ENCODE data around the gene MYT1. TPM values are rescaled to one million over a fixed set of nuclear protein-coding genes. Genes with fewer than 3 reads are reported as not detected.

The MYT1 gene
- total and polyA plus RNA-seq, 2 donors (not counting 1 experiment from before 2014, with no cell fraction given): not detected

DNA sequence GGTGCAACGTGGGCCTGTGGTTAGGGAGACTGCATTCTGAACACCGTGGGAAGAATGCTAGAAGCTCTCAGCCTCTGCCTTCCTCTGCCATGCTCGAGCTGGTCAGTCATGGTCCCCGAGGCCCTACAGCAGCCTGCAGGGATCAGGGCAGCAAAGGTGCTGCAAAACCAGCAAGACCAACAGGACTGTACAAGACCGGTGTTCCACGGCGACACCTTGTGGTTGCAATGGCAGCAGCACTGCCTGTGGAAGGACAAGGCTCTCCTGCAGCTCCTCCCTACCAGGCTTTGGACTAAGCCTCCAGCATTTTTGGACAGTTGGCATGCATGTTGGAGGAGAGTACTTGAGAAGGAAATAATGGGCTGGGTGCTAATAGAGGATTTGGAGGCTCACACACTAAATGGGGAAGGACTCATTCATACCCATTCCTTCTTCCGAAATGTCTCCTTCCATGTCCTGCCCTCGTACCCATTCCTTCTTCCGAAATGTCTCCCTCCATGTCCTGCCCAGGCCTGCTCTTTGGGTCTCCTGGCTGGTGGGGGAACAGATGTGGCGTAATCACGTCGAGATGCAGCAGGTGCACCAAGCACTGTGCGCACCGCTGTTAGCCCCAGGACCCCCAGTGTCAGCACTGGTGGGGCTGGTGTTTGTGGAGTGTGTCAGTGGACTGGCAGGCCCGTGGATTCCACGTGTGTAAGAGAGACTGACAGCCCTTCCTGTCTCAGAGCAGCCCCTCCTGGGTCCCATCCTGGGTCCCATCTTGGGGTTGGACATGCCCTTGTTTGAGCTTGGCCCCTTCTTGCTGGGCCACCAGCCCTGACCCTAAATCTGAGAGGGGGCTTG is 18.6 kb upstream of the MYT1 start:
- H3K4me2 ChIP-seq (ENCODE audit: extremely low read depth, insufficient read depth, low read length): no peak overlapping the region
- H4K20me1 ChIP-seq (ENCODE audit: control insufficient read depth, extremely low read depth, insufficient read depth, low read length): no peaks in the 10 kb centered on the region
- TF ChIP-seq, protein P1, sequence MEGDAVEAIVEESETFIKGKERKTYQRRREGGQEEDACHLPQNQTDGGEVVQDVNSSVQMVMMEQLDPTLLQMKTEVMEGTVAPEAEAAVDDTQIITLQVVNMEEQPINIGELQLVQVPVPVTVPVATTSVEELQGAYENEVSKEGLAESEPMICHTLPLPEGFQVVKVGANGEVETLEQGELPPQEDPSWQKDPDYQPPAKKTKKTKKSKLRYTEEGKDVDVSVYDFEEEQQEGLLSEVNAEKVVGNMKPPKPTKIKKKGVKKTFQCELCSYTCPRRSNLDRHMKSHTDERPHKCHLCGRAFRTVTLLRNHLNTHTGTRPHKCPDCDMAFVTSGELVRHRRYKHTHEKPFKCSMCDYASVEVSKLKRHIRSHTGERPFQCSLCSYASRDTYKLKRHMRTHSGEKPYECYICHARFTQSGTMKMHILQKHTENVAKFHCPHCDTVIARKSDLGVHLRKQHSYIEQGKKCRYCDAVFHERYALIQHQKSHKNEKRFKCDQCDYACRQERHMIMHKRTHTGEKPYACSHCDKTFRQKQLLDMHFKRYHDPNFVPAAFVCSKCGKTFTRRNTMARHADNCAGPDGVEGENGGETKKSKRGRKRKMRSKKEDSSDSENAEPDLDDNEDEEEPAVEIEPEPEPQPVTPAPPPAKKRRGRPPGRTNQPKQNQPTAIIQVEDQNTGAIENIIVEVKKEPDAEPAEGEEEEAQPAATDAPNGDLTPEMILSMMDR (conservative IDR thresholded peaks at IDR 0.05 in 1 of 2, IDR thresholded peaks at IDR 0.05 in 1 of 2; ENCODE audit: low read depth in 1 of 2, low read length in 2 of 2): no peak
- TF ChIP-seq EZH2 (IDR thresholded peaks at IDR 0.05; ENCODE audit: low read length, missing control alignments): no peak
- H3K9ac ChIP-seq (ENCODE audit: insufficient read depth, low read length): no peak overlapping the region
- no peak overlapping the region for H2AFZ ChIP-seq (ENCODE audit: low read length)
- DNase-seq (ENCODE audit: low read depth in 2 of 2): no peak
- H3K27ac ChIP-seq (ENCODE audit: insufficient read depth, low read length): no peak overlapping the region
- no peaks in the 10 kb centered on the region for H3K9me3 ChIP-seq (ENCODE audit: control insufficient read depth, insufficient read depth, low read depth, low read length)
- H3K79me2 ChIP-seq (ENCODE audit: control insufficient read depth, insufficient read depth, low read length): no peaks in the 10 kb centered on the region
- no peaks in the 10 kb centered on the region for H3K36me3 ChIP-seq (ENCODE audit: control insufficient read depth, insufficient read depth, low read length)
- H3K27me3 ChIP-seq (ENCODE audit: control insufficient read depth, insufficient read depth, low read length): no peaks in the 10 kb centered on the region
- H3K4me1 ChIP-seq (ENCODE audit: control insufficient read depth, extremely low read depth, insufficient read depth, low read length): no peaks in the 10 kb centered on the region
- H3K4me3 ChIP-seq (replicated peaks in 1 of 4; ENCODE audit: control extremely low read depth in 1 of 4, insufficient read depth in 1 of 4, low read depth in 3 of 4, low read length in 4 of 4): no peak overlapping the region

DNA sequence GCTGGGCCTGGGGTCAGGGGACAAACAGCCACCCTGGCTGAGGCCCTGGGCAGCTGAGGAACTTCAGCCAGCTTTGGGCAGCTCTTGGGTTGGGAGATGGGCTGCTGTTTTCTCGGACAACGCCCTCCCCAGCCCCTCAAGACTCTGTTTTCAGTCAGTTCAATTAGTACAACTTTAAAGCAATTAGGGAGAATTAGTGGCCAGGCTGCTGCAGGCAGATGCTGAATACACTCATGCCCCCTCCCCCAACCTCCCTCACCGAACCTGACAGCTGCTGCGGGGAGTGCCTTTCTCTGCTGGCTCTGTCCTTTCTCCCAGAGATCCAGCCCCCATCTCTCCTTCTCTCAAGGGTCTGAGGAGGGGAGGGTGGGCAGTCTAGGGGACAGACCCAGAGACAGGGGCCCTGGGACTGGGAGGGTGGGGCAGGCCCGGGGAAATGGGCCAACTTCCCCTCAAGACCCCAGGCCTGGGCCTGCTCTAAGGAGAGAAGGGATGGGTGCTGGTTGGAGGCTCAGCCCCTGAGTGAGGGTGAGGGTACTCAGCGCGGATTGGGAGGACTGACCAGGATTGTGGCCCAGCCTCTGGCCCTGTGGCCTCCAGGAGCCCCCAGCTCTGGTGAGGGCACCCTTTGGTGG is 17.8 kb upstream of the MYT1 start:
- TF ChIP-seq, protein P1 (conservative IDR thresholded peaks at IDR 0.05 in 1 of 2, IDR thresholded peaks at IDR 0.05 in 1 of 2; ENCODE audit: low read depth in 1 of 2, low read length in 2 of 2): no peak
- no peak for TF ChIP-seq EZH2 (IDR thresholded peaks at IDR 0.05; ENCODE audit: low read length, missing control alignments)
- no peak for DNase-seq (ENCODE audit: low read depth in 2 of 2)
- no peaks in the 10 kb centered on the region for H3K4me1 ChIP-seq (ENCODE audit: control insufficient read depth, extremely low read depth, insufficient read depth, low read length)
- no peak overlapping the region for H3K9ac ChIP-seq (ENCODE audit: insufficient read depth, low read length)
- no peak overlapping the region for H3K27ac ChIP-seq (ENCODE audit: insufficient read depth, low read length)
- H4K20me1 ChIP-seq (ENCODE audit: control insufficient read depth, extremely low read depth, insufficient read depth, low read length): no peaks in the 10 kb centered on the region
- no peaks in the 10 kb centered on the region for H3K79me2 ChIP-seq (ENCODE audit: control insufficient read depth, insufficient read depth, low read length)
- H3K27me3 ChIP-seq (ENCODE audit: control insufficient read depth, insufficient read depth, low read length): no peaks in the 10 kb centered on the region
- H3K36me3 ChIP-seq (ENCODE audit: control insufficient read depth, insufficient read depth, low read length): no peaks in the 10 kb centered on the region
- no peak overlapping the region for H3K4me3 ChIP-seq (replicated peaks in 1 of 4; ENCODE audit: control extremely low read depth in 1 of 4, insufficient read depth in 1 of 4, low read depth in 3 of 4, low read length in 4 of 4)
- no peaks in the 10 kb centered on the region for H3K9me3 ChIP-seq (ENCODE audit: control insufficient read depth, insufficient read depth, low read depth, low read length)
- H3K4me2 ChIP-seq (ENCODE audit: extremely low read depth, insufficient read depth, low read length): no peak overlapping the region
- no peak overlapping the region for H2AFZ ChIP-seq (ENCODE audit: low read length)

DNA sequence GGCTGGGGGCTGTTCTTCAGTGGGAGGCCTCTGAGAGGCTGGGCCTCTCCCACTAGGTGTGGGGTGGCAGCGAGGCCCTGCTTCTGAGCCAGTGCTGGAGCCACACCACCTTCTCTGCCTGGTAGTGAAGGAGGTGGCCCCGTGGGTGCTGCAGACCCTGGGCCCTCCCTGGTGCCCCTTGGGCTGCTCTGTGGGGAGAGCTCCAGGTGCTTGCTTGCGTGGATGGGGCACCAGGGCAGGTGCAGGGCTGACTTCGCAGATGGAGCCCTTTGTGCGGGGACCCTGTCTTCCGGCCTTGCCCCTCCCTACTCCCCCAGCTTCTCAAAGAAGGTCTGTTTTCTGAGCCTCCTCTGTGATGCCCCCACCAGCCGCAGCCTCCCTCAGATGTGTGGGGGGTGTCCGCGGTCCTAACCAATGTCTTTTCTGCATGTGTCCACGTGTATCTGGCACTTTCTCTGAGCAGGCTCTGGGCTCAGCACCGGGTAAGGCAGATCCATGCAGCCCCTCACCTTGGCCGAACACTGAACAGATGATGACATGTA is 17.2 kb upstream of the MYT1 start:
- no peaks in the 10 kb centered on the region for H3K9me3 ChIP-seq (ENCODE audit: control insufficient read depth, insufficient read depth, low read depth, low read length)
- H4K20me1 ChIP-seq (ENCODE audit: control insufficient read depth, extremely low read depth, insufficient read depth, low read length): no peaks in the 10 kb centered on the region
- H3K4me3 ChIP-seq (replicated peaks in 1 of 4; ENCODE audit: control extremely low read depth in 1 of 4, insufficient read depth in 1 of 4, low read depth in 3 of 4, low read length in 4 of 4): no peak overlapping the region
- H3K79me2 ChIP-seq (ENCODE audit: control insufficient read depth, insufficient read depth, low read length): no peaks in the 10 kb centered on the region
- no peak overlapping the region for H3K9ac ChIP-seq (ENCODE audit: insufficient read depth, low read length)
- no peak overlapping the region for H3K4me2 ChIP-seq (ENCODE audit: extremely low read depth, insufficient read depth, low read length)
- no peaks in the 10 kb centered on the region for H3K27me3 ChIP-seq (ENCODE audit: control insufficient read depth, insufficient read depth, low read length)
- H2AFZ ChIP-seq (ENCODE audit: low read length): no peak overlapping the region
- no peak for DNase-seq (ENCODE audit: low read depth in 2 of 2)
- no peaks in the 10 kb centered on the region for H3K36me3 ChIP-seq (ENCODE audit: control insufficient read depth, insufficient read depth, low read length)
- TF ChIP-seq, protein P1 (conservative IDR thresholded peaks at IDR 0.05 in 1 of 2, IDR thresholded peaks at IDR 0.05 in 1 of 2; ENCODE audit: low read depth in 1 of 2, low read length in 2 of 2): no peak
- TF ChIP-seq EZH2 (IDR thresholded peaks at IDR 0.05; ENCODE audit: low read length, missing control alignments): no peak
- no peaks in the 10 kb centered on the region for H3K4me1 ChIP-seq (ENCODE audit: control insufficient read depth, extremely low read depth, insufficient read depth, low read length)
- no peak overlapping the region for H3K27ac ChIP-seq (ENCODE audit: insufficient read depth, low read length)
